Activated CD4-positive, CD25-positive, alpha-beta regulatory T cell (primary cell): ENCODE results near the gene L3MBTL1.

ENCODE experiments used
- DNase-seq, 4 experiments: peaks; one replicate each; lab custom pipeline; 2025; lab: John Stamatoyannopoulos, UW

The L3MBTL1 gene

GRCh38 chr20:43506238-43506637 is 1.3 kb upstream of the L3MBTL1 start:
- DNase-seq: no peak

GRCh38 chr20:43508106-43508505 is 609 bp downstream of the L3MBTL1 start:
- no peak for DNase-seq

GRCh38 chr20:43508604-43509040 is 1.1 kb downstream of the L3MBTL1 start:
- no peak for DNase-seq

GRCh38 chr20:43511879-43512278 is 4.4 kb downstream of the L3MBTL1 start:
- no peak for DNase-seq

GRCh38 chr20:43513372-43513930 is 6.0 kb downstream of the L3MBTL1 start:
- DNase-seq: no peak

- peak; percentile 81 to 91 (median 85) for DNase-seq
Measured at GRCh38 chr20:43513931-43514647, 6.6 kb downstream of the L3MBTL1 start.

- DNase-seq: no peak
Measured at GRCh38 chr20:43514648-43514999, 7.1 kb downstream of the L3MBTL1 start.

GRCh38 chr20:43515628-43516027 is 8.1 kb downstream of the L3MBTL1 start:
- DNase-seq: no peak

- DNase-seq: no peak
Measured at GRCh38 chr20:43516251-43516824, 8.8 kb downstream of the L3MBTL1 start.

- no peak for DNase-seq
Measured at GRCh38 chr20:43520074-43520630, 12.7 kb downstream of the L3MBTL1 start.

GRCh38 chr20:43525021-43525420 is 17.5 kb downstream of the L3MBTL1 start:
- DNase-seq: no peak

GRCh38 chr20:43528258-43528875 is 20.9 kb downstream of the L3MBTL1 start:
- DNase-seq: no peak

- no peak for DNase-seq
Measured at GRCh38 chr20:43529051-43529450, 21.6 kb downstream of the L3MBTL1 start.

GRCh38 chr20:43529457-43530153 is 22.1 kb downstream of the L3MBTL1 start:
- DNase-seq: no peak

- no peak for DNase-seq
Measured at GRCh38 chr20:43530321-43531090, 23.0 kb downstream of the L3MBTL1 start.

GRCh38 chr20:43531091-43531443 is 23.6 kb downstream of the L3MBTL1 start:
- DNase-seq: no peak

- DNase-seq: no peak
Measured at GRCh38 chr20:43532416-43533055, 25.0 kb downstream of the L3MBTL1 start.

- no peak for DNase-seq
Measured at GRCh38 chr20:43533060-43533459, 25.6 kb downstream of the L3MBTL1 start.

GRCh38 chr20:43534016-43534415 is 26.5 kb downstream of the L3MBTL1 start:
- DNase-seq: no peak

- DNase-seq: no peak
Measured at GRCh38 chr20:43534791-43535350, 27.4 kb downstream of the L3MBTL1 start.
